ENCODE measurements around the gene CCDC157. TPM values are rescaled to one million over a fixed set of nuclear protein-coding genes. Genes with fewer than 3 reads are reported as not detected.

CCDC157 gene
- total RNA-seq, 2 donors from 2014 or later: 2.9 TPM; not detected in 1

- DNase-seq (ENCODE audit: low spot score in 2 of 2) (no peak), ATAC-seq (no peak)
- no peak overlapping the region for H3K27ac Mint-ChIP-seq
- H3K9me3 Mint-ChIP-seq: no peaks in the 10 kb centered on the region
- no peaks in the 10 kb centered on the region for H3K36me3 Mint-ChIP-seq
Measured at GRCh38 chr22:30368420-30368819, 11.6 kb downstream of the CCDC157 start.

- peak overlapping the region; percentile 27 to 88 for H3K27ac Mint-ChIP-seq
- no peak for DNase-seq (ENCODE audit: low spot score in 2 of 2)
- H3K9me3 Mint-ChIP-seq: no peaks in the 10 kb centered on the region
- ATAC-seq: no peak
- no peaks in the 10 kb centered on the region for H3K36me3 Mint-ChIP-seq
Measured at GRCh38 chr22:30370641-30371230, 13.9 kb downstream of the CCDC157 start.

GRCh38 chr22:30371321-30371720, 14.5 kb downstream of the CCDC157 start:
- no peaks in the 10 kb centered on the region for H3K9me3 Mint-ChIP-seq
- no peak overlapping the region for H3K27ac Mint-ChIP-seq
- DNase-seq (ENCODE audit: low spot score in 2 of 2): no peak
- ATAC-seq: no peak
- H3K36me3 Mint-ChIP-seq: no peaks in the 10 kb centered on the region

- no peak for DNase-seq (ENCODE audit: low spot score in 2 of 2)
- Mint-ChIP-seq H3K9me3 (no peaks in the 10 kb centered on the region), H3K27ac (no peak overlapping the region), H3K36me3 (no peaks in the 10 kb centered on the region)
- ATAC-seq: no peak
Measured at GRCh38 chr22:30371981-30372380, 15.2 kb downstream of the CCDC157 start.

- no peak for ATAC-seq
- DNase-seq (ENCODE audit: low spot score in 2 of 2): no peak
- no peak overlapping the region for H3K27ac Mint-ChIP-seq
- no peaks in the 10 kb centered on the region for H3K36me3 Mint-ChIP-seq
- H3K9me3 Mint-ChIP-seq: no peaks in the 10 kb centered on the region
Measured at GRCh38 chr22:30372915-30373314, 16.1 kb downstream of the CCDC157 start.

GRCh38 chr22:30373331-30374325, 16.8 kb downstream of the CCDC157 start:
- DNase-seq (ENCODE audit: low spot score in 2 of 2) (no peak), ATAC-seq (no peak)
- H3K27ac Mint-ChIP-seq: no peak overlapping the region
- no peaks in the 10 kb centered on the region for H3K36me3 Mint-ChIP-seq
- no peaks in the 10 kb centered on the region for H3K9me3 Mint-ChIP-seq

- Mint-ChIP-seq H3K9me3 (no peaks in the 10 kb centered on the region), H3K36me3 (no peaks in the 10 kb centered on the region), H3K27ac (peak overlapping the region in 1 of 2 donors; percentile 17)
- ATAC-seq: no peak
- DNase-seq (ENCODE audit: low spot score in 2 of 2): no peak
Measured at GRCh38 chr22:30375312-30375849, 18.6 kb downstream of the CCDC157 start.

GRCh38 chr22:30380011-30380410, 23.2 kb downstream of the CCDC157 start:
- no peak for ATAC-seq
- Mint-ChIP-seq H3K27ac (no peak overlapping the region), H3K9me3 (no peaks in the 10 kb centered on the region), H3K36me3 (no peaks in the 10 kb centered on the region)
- DNase-seq (ENCODE audit: low spot score in 2 of 2): no peak

- no peak for DNase-seq (ENCODE audit: low spot score in 2 of 2)
- peak; percentile 62 to 85 for ATAC-seq
- peak overlapping the region; percentile 5 to 24 for H3K27ac Mint-ChIP-seq
Measured at GRCh38 chr22:30381264-30381663, 24.5 kb downstream of the CCDC157 start.

GRCh38 chr22:30382340-30382739, 25.5 kb downstream of the CCDC157 start:
- Mint-ChIP-seq H3K36me3 (no peaks in the 10 kb centered on the region), H3K9me3 (no peaks in the 10 kb centered on the region), H3K27ac (no peak overlapping the region)
- ATAC-seq (no peak), DNase-seq (ENCODE audit: low spot score in 2 of 2) (no peak)

More at GRCh38 chr22:30381264-30381663, 24.5 kb downstream of the CCDC157 start:
- Mint-ChIP-seq H3K36me3 (no peaks in the 10 kb centered on the region), H3K9me3 (no peaks in the 10 kb centered on the region)

GRCh38 chr22:30383061-30383460, 26.3 kb downstream of the CCDC157 start:
- Mint-ChIP-seq H3K9me3 (no peaks in the 10 kb centered on the region), H3K36me3 (no peaks in the 10 kb centered on the region), H3K27ac (no peak overlapping the region)
- ATAC-seq (no peak), DNase-seq (ENCODE audit: low spot score in 2 of 2) (no peak)

GRCh38 chr22:30385942-30386341, 29.1 kb downstream of the CCDC157 start:
- no peaks in the 10 kb centered on the region for H3K36me3 Mint-ChIP-seq
- DNase-seq (ENCODE audit: low spot score in 2 of 2): no peak
- no peak overlapping the region for H3K27ac Mint-ChIP-seq
- no peak for ATAC-seq
- H3K9me3 Mint-ChIP-seq: no peaks in the 10 kb centered on the region

GRCh38 chr22:30386608-30386959, 29.8 kb downstream of the CCDC157 start:
- ATAC-seq: no peak
- H3K36me3 Mint-ChIP-seq: no peaks in the 10 kb centered on the region
- peak overlapping the region in 1 of 2 donors; percentile 60 for H3K27ac Mint-ChIP-seq
- no peaks in the 10 kb centered on the region for H3K9me3 Mint-ChIP-seq
- no peak for DNase-seq (ENCODE audit: low spot score in 2 of 2)

- DNase-seq (ENCODE audit: low spot score in 2 of 2) (peak; percentile 89 to 90), ATAC-seq (peak; percentile 80 to 86)
- Mint-ChIP-seq H3K36me3 (no peaks in the 10 kb centered on the region), H3K27ac (peak within 1 kb of the TSS; percentile 57 to 60), H3K9me3 (no peaks in the 10 kb centered on the region)
Measured at GRCh38 chr22:30386960-30387827, 30.4 kb downstream of the CCDC157 start, which contains the start of gene RNF215. Gene RNF215 (minus strand): TSS chr22:30387411. CDS start chr22:30387313, 98 bp downstream.

- DNase-seq (ENCODE audit: low spot score in 2 of 2) (peak; percentile 77 to 79), ATAC-seq (peak; percentile 66 to 69)
- Mint-ChIP-seq H3K27ac (peak overlapping the region; percentile 50 to 84), H3K36me3 (no peaks in the 10 kb centered on the region), H3K9me3 (no peaks in the 10 kb centered on the region)
Measured at GRCh38 chr22:30390974-30391691, 34.3 kb downstream of the CCDC157 start.

All from activated naive CD4-positive, alpha-beta T cell treated with anti-CD3 and anti-CD28 coated beads, Interleukin-2, amount 50 U/mL, for 72 hours (primary cell).